ENCODE measurements around the gene QSER1.

DNA sequence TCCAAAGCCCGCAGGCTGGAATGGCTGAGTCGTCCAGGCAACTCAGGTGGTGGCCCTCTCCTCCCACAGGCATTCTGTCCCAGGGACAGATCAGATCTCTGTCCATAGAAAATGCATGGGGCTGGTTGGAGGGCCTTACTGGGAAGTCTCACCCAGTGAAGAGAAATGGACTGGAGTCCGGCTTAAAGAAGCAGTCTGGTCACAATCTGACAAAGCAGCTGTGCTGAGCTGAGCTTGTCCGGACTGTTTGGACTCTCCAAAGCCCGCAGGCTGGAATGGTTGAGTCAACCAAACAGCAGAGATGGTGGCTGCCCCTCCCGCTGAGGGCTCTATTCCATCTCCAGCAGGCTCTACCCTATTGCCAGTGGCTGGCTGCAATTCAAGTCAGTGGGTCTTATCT lies 108.7 kb downstream of the QSER1 start:
- no peak for TF ChIP-seq EZH2phosphoT487 (conservative IDR thresholded peaks at IDR 0.05; ENCODE audit: low read length)
- TF ChIP-seq, protein P1, sequence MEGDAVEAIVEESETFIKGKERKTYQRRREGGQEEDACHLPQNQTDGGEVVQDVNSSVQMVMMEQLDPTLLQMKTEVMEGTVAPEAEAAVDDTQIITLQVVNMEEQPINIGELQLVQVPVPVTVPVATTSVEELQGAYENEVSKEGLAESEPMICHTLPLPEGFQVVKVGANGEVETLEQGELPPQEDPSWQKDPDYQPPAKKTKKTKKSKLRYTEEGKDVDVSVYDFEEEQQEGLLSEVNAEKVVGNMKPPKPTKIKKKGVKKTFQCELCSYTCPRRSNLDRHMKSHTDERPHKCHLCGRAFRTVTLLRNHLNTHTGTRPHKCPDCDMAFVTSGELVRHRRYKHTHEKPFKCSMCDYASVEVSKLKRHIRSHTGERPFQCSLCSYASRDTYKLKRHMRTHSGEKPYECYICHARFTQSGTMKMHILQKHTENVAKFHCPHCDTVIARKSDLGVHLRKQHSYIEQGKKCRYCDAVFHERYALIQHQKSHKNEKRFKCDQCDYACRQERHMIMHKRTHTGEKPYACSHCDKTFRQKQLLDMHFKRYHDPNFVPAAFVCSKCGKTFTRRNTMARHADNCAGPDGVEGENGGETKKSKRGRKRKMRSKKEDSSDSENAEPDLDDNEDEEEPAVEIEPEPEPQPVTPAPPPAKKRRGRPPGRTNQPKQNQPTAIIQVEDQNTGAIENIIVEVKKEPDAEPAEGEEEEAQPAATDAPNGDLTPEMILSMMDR (IDR thresholded peaks at IDR 0.05; ENCODE audit: insufficient read depth, low read length, poor library complexity, severe bottlenecking), result no peak

All from SU-DHL-6 (cell line).